Peyer's patch (tissue), 4 donors: ENCODE data around the gene OR1S1.

ENCODE experiments used
- POLR2A ChIP-seq, 2 donors: fragments of 450-650 bp; IDR thresholded peaks; one replicate each; pipeline ENCODE4 v1.5.1; 2017; ENCODE audit warnings: antibody characterized with exemption in 2 of 2, mild to moderate bottlenecking in 2 of 2, moderate library complexity in 2 of 2
- TF ChIP-seq, protein P1 (sequence below), 6 experiments: fragments of 450-650 bp in 4 of 6; fragments of 200-600 bp in 2 of 6; sonication (generic) in 1 of 6; IDR thresholded peaks; one replicate each; pipeline ENCODE4 v1.5.1; 2017 to 2019; ENCODE audit warnings: antibody characterized with exemption in 6 of 6, mild to moderate bottlenecking in 3 of 6, moderate library complexity in 1 of 6

GRCh38 chr11:58178444-58178843 lies 34.1 kb upstream of the OR1S1 start:
- TF ChIP-seq, protein P1, sequence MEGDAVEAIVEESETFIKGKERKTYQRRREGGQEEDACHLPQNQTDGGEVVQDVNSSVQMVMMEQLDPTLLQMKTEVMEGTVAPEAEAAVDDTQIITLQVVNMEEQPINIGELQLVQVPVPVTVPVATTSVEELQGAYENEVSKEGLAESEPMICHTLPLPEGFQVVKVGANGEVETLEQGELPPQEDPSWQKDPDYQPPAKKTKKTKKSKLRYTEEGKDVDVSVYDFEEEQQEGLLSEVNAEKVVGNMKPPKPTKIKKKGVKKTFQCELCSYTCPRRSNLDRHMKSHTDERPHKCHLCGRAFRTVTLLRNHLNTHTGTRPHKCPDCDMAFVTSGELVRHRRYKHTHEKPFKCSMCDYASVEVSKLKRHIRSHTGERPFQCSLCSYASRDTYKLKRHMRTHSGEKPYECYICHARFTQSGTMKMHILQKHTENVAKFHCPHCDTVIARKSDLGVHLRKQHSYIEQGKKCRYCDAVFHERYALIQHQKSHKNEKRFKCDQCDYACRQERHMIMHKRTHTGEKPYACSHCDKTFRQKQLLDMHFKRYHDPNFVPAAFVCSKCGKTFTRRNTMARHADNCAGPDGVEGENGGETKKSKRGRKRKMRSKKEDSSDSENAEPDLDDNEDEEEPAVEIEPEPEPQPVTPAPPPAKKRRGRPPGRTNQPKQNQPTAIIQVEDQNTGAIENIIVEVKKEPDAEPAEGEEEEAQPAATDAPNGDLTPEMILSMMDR (IDR thresholded peaks at IDR 0.05), result no peak
- no peak for TF ChIP-seq POLR2A (IDR thresholded peaks at IDR 0.05)
